Vagina (tissue), 2 donors: ENCODE data around the gene RAP2B.

Experiments
- POLR2A ChIP-seq, 2 donors: fragments of 450-650 bp; IDR thresholded peaks; one replicate each; pipeline ENCODE4 v1.6.1; 2017; ENCODE audit warnings: antibody characterized with exemption in 2 of 2, mild to moderate bottlenecking in 2 of 2, moderate library complexity in 2 of 2
- POLR2AphosphoS5 ChIP-seq, 2 donors: sonication (generic); formaldehyde crosslinking; IDR thresholded peaks; one replicate each; pipeline ENCODE4 v1.9.0; 2017; ENCODE audit warnings: antibody characterized with exemption in 2 of 2, mild to moderate bottlenecking in 2 of 2, low read depth in 1 of 2; ENCODE audit not compliant: insufficient read depth in 1 of 2
- TF ChIP-seq, protein P1 (sequence below), 3 experiments: fragments of 450-650 bp in 2 of 3; fragments of 200-600 bp in 1 of 3; sonication (generic) in 1 of 3; IDR thresholded peaks; one replicate each; pipeline ENCODE4 v1.5.1; 2017 to 2019; ENCODE audit warnings: antibody characterized with exemption in 3 of 3, mild to moderate bottlenecking in 2 of 3, moderate library complexity in 2 of 3

DNA sequence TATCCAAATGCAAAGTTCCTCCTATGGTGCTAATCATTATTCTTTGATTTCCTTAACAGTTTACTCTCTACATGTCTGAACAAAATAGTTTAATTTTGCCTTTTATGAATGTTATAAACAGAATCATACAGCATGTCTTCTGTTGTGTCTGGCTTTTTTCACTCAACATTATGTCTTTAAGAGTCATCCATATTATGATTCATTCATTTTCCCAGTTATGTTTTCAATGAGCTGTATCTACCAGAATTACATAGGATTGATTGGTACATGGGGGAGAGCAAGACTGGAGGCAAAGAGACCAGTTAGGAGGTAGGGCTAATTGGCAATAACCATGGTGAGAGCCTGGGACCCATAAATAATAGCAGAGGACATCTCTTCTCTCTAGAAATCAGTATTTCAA lies 16.6 kb upstream of the RAP2B start:
- TF ChIP-seq, protein P1, sequence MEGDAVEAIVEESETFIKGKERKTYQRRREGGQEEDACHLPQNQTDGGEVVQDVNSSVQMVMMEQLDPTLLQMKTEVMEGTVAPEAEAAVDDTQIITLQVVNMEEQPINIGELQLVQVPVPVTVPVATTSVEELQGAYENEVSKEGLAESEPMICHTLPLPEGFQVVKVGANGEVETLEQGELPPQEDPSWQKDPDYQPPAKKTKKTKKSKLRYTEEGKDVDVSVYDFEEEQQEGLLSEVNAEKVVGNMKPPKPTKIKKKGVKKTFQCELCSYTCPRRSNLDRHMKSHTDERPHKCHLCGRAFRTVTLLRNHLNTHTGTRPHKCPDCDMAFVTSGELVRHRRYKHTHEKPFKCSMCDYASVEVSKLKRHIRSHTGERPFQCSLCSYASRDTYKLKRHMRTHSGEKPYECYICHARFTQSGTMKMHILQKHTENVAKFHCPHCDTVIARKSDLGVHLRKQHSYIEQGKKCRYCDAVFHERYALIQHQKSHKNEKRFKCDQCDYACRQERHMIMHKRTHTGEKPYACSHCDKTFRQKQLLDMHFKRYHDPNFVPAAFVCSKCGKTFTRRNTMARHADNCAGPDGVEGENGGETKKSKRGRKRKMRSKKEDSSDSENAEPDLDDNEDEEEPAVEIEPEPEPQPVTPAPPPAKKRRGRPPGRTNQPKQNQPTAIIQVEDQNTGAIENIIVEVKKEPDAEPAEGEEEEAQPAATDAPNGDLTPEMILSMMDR (IDR thresholded peaks at IDR 0.05): no peak
- TF ChIP-seq POLR2A (IDR thresholded peaks at IDR 0.05): no peak
- no peak for TF ChIP-seq POLR2AphosphoS5 (IDR thresholded peaks at IDR 0.05; ENCODE audit: insufficient read depth in 1 of 2, low read depth in 1 of 2)
